ENCODE data around the gene LPIN2. TPM values are rescaled to one million over a fixed set of nuclear protein-coding genes. Genes with fewer than 3 reads are reported as not detected.
A peak's percentile ranks its signal among the peaks of the same experiment; 100 is the strongest.
"Not testable (repeated sequence)": the region's sequence is repeated elsewhere in the genome, so short reads cannot be mapped to it uniquely, and the experiment has no call there.

Gene LPIN2
- total RNA-seq, 3 donors from 2014 or later = 21.8 to 38.1 (median 29.2) TPM

- no peak for DNase-seq (ENCODE audit: low spot score in 2 of 2)
- intact Hi-C loops (cut with DNase I; ENCODE audit: low total_unique reads) = no loop called here
- Histone ChIP-seq H3K9me3 (no peaks in the 10 kb centered on the region), H3K4me3 (no peak overlapping the region), H3K4me1 (no peaks in the 10 kb centered on the region), H3K36me3 (no peaks in the 10 kb centered on the region), H3K27me3 (no peaks in the 10 kb centered on the region), H3K27ac (no peak overlapping the region)
- no peak for TF ChIP-seq POLR2A (IDR thresholded peaks at IDR 0.05)
- no peak for TF ChIP-seq CTCF (IDR thresholded peaks at IDR 0.05)
- TF ChIP-seq POLR2AphosphoS5 (IDR thresholded peaks at IDR 0.05) = no peak
Observed at GRCh38 chr18:3054780-3055179, 41.8 kb upstream of the LPIN2 start.

GRCh38 chr18:3054214-3054613 is 41.3 kb upstream of the LPIN2 start:
- no peak overlapping the region for H3K4me3 ChIP-seq
- no peak overlapping the region for H3K27ac ChIP-seq
- H3K9me3 ChIP-seq = no peaks in the 10 kb centered on the region
- intact Hi-C loops (cut with DNase I; ENCODE audit: low total_unique reads) = no loop called here
- DNase-seq (ENCODE audit: low spot score in 2 of 2) = no peak
- no peaks in the 10 kb centered on the region for H3K27me3 ChIP-seq
- TF ChIP-seq POLR2AphosphoS5 (IDR thresholded peaks at IDR 0.05) = no peak
- no peak for TF ChIP-seq POLR2A (IDR thresholded peaks at IDR 0.05)
- no peaks in the 10 kb centered on the region for H3K36me3 ChIP-seq
- no peaks in the 10 kb centered on the region for H3K4me1 ChIP-seq

GRCh38 chr18:3053081-3053480 is 40.1 kb upstream of the LPIN2 start:
- DNase-seq (ENCODE audit: low spot score in 2 of 2) = no peak
- H3K4me3 ChIP-seq = no peak overlapping the region
- TF ChIP-seq CTCF (IDR thresholded peaks at IDR 0.05) = no peak
- no peak for TF ChIP-seq POLR2AphosphoS5 (IDR thresholded peaks at IDR 0.05)
- TF ChIP-seq POLR2A (IDR thresholded peaks at IDR 0.05) = no peak
- H3K36me3 ChIP-seq = no peaks in the 10 kb centered on the region
- H3K27me3 ChIP-seq = no peaks in the 10 kb centered on the region
- H3K4me1 ChIP-seq = no peaks in the 10 kb centered on the region
- H3K27ac ChIP-seq = no peak overlapping the region
- intact Hi-C loops (cut with DNase I; ENCODE audit: low total_unique reads) = no loop called here
- no peaks in the 10 kb centered on the region for H3K9me3 ChIP-seq

GRCh38 chr18:3052411-3052758 is 39.4 kb upstream of the LPIN2 start:
- no peaks in the 10 kb centered on the region for H3K4me1 ChIP-seq
- no peaks in the 10 kb centered on the region for H3K27me3 ChIP-seq
- H3K4me3 ChIP-seq = no peak overlapping the region
- TF ChIP-seq POLR2A (IDR thresholded peaks at IDR 0.05) (no peak), CTCF (IDR thresholded peaks at IDR 0.05) (no peak), POLR2AphosphoS5 (IDR thresholded peaks at IDR 0.05) (no peak)
- intact Hi-C loops (cut with DNase I; ENCODE audit: low total_unique reads) = no loop called here
- no peaks in the 10 kb centered on the region for H3K9me3 ChIP-seq
- no peak for DNase-seq (ENCODE audit: low spot score in 2 of 2)
- H3K36me3 ChIP-seq = no peaks in the 10 kb centered on the region
- peak overlapping the region in 1 of 2 donors; percentile 27 for H3K27ac ChIP-seq

GRCh38 chr18:3051718-3052410 is 38.9 kb upstream of the LPIN2 start:
- no peak for DNase-seq (ENCODE audit: low spot score in 2 of 2)
- Histone ChIP-seq H3K9me3 (no peaks in the 10 kb centered on the region), H3K27ac (peak overlapping the region; percentile 18 to 27), H3K4me1 (no peaks in the 10 kb centered on the region), H3K27me3 (no peaks in the 10 kb centered on the region), H3K36me3 (no peaks in the 10 kb centered on the region), H3K4me3 (no peak overlapping the region)
- intact Hi-C loops (cut with DNase I; ENCODE audit: low total_unique reads) = no loop called here
- TF ChIP-seq POLR2A (IDR thresholded peaks at IDR 0.05) (no peak), POLR2AphosphoS5 (IDR thresholded peaks at IDR 0.05) (no peak), CTCF (IDR thresholded peaks at IDR 0.05) (no peak)

GRCh38 chr18:3049897-3050454 is 37.0 kb upstream of the LPIN2 start:
- intact Hi-C loops (cut with DNase I; ENCODE audit: low total_unique reads); H3K9me3 ChIP-seq; H3K27me3 ChIP-seq; H3K36me3 ChIP-seq; DNase-seq (ENCODE audit: low spot score in 2 of 2); H3K27ac ChIP-seq; H3K4me3 ChIP-seq; H3K4me1 ChIP-seq: not testable (repeated sequence)

All from breast epithelium (tissue), 4 donors.